GM12878 (cell line): Measurements from ENCODE around the gene ADGRL3.

Experiments
- FOXM1 ChIP-seq: IDR thresholded peaks from 2 replicates; pipeline ENCODE4 v1.6.1; 2012; ENCODE audit warnings: low read depth, mild to moderate bottlenecking, inconsistent platforms, low read length, moderate library complexity
- MYC ChIP-seq: IDR thresholded peaks from 2 replicates; pipeline ENCODE4 v1.6.1; 2011; ENCODE audit warnings: mild to moderate bottlenecking, low read length, moderate library complexity, inconsistent platforms; ENCODE audit not compliant: insufficient read depth, insufficient replicate concordance, insufficient read length, severe bottlenecking
- RAD21 ChIP-seq: IDR thresholded peaks from 2 replicates; pipeline ENCODE4 v1.6.1; 2011; ENCODE audit warnings: mild to moderate bottlenecking, low read depth, low read length, moderate library complexity; ENCODE audit not compliant: insufficient read depth

GRCh38 chr4:61376301-61376700, 176.2 kb downstream of the ADGRL3 start:
- TF ChIP-seq MYC (no peak), RAD21 (no peak), FOXM1 (no peak)
